Measurements from ENCODE around the gene SART3.

DNA sequence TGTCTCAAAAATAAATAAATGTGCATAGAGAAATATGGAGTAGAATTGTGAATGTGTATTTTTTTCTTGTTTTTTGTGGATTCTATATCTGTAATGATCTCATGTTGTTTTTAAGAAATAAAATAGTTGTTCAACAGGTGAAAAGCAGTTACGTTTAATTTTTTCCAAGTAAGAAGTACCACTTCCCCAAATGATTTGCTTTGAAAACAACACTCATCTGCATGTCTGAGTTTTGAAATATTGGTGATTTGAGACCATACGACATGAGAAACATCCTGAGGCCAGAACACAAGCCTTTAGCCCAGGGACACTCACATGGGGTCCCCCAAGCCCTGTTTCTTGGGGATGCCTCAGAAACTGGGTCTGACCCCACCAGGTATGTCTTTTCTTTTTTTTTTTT, 50.1 kb downstream of the SART3 start:
- TF ChIP-seq POLR2AphosphoS5 (IDR thresholded peaks at IDR 0.05) (no peak), POLR2A (IDR thresholded peaks at IDR 0.05) (no peak)
- TF ChIP-seq, protein P1, sequence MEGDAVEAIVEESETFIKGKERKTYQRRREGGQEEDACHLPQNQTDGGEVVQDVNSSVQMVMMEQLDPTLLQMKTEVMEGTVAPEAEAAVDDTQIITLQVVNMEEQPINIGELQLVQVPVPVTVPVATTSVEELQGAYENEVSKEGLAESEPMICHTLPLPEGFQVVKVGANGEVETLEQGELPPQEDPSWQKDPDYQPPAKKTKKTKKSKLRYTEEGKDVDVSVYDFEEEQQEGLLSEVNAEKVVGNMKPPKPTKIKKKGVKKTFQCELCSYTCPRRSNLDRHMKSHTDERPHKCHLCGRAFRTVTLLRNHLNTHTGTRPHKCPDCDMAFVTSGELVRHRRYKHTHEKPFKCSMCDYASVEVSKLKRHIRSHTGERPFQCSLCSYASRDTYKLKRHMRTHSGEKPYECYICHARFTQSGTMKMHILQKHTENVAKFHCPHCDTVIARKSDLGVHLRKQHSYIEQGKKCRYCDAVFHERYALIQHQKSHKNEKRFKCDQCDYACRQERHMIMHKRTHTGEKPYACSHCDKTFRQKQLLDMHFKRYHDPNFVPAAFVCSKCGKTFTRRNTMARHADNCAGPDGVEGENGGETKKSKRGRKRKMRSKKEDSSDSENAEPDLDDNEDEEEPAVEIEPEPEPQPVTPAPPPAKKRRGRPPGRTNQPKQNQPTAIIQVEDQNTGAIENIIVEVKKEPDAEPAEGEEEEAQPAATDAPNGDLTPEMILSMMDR (IDR thresholded peaks at IDR 0.05 in 8 of 11, conservative IDR thresholded peaks at IDR 0.05 in 3 of 11), result no peak
